Measurements from ENCODE around the gene RHD. TPM values are rescaled to one million over a fixed set of nuclear protein-coding genes. Genes with fewer than 3 reads are reported as not detected.
"Not testable (repeated sequence)": the region's sequence is repeated elsewhere in the genome, so short reads cannot be mapped to it uniquely, and the experiment has no call there.

Gene RHD
- polyA plus RNA-seq, 3 donors from 2014 or later: 0.19 to 0.26 (median 0.21) TPM

- H3K4me1 Mint-ChIP-seq: peaks cover 44 to 61% of the 10 kb centered on the region in 2 donors
- no peaks in the 10 kb centered on the region for H3K9me3 Mint-ChIP-seq
- H3K27me3 Mint-ChIP-seq (ENCODE audit: low read depth in 3 of 3): peaks cover 27 to 39% (median 33%) of the 10 kb centered on the region in 3 donors
- H3K27ac Mint-ChIP-seq: peak overlapping the region; percentile 97 to 100 (median 99)
- DNase-seq: peak in 1 of 3 donors; percentile 47
- peaks cover 26 to 45% (median 30%) of the 10 kb centered on the region in 3 donors for H3K36me3 Mint-ChIP-seq
- peak overlapping the region; percentile 91 to 99 (median 98) for H3K4me3 Mint-ChIP-seq
These were observed 25.7 kb upstream of the RHD start for GRCh38 chr1:25246600-25247023.

- Mint-ChIP-seq H3K9me3 (no peaks in the 10 kb centered on the region), H3K4me1 (peaks cover 42 to 55% of the 10 kb centered on the region in 2 donors), H3K4me3 (peak within 1 kb of the TSS; percentile 91 to 99 (median 98)), H3K27me3 (ENCODE audit: low read depth in 3 of 3) (peaks cover 27 to 39% (median 31%) of the 10 kb centered on the region in 3 donors), H3K36me3 (peaks cover 26 to 44% (median 30%) of the 10 kb centered on the region in 3 donors), H3K27ac (peak within 1 kb of the TSS; percentile 97 to 100 (median 99))
- peak; percentile 99 to 100 (median 100) for DNase-seq
These were observed 25.1 kb upstream of the RHD start, which contains the start of gene RSRP1 for GRCh38 chr1:25247024-25247828. TSS of gene RSRP1 (minus strand) at chr1:25247454. CDS start at chr1:25246963, 491 bp downstream.

GRCh38 chr1:25247829-25248754 is 24.2 kb upstream of the RHD start:
- DNase-seq: no peak
- H3K4me3 Mint-ChIP-seq: peak overlapping the region; percentile 91 to 99 (median 98)
- H3K27me3 Mint-ChIP-seq (ENCODE audit: low read depth in 3 of 3): peaks cover 27 to 37% (median 29%) of the 10 kb centered on the region in 3 donors
- no peaks in the 10 kb centered on the region for H3K9me3 Mint-ChIP-seq
- peaks cover 26 to 36% (median 28%) of the 10 kb centered on the region in 3 donors for H3K36me3 Mint-ChIP-seq
- peak overlapping the region; percentile 67 to 100 (median 98) for H3K27ac Mint-ChIP-seq
- peaks cover 40 to 47% of the 10 kb centered on the region in 2 donors for H3K4me1 Mint-ChIP-seq

DNA sequence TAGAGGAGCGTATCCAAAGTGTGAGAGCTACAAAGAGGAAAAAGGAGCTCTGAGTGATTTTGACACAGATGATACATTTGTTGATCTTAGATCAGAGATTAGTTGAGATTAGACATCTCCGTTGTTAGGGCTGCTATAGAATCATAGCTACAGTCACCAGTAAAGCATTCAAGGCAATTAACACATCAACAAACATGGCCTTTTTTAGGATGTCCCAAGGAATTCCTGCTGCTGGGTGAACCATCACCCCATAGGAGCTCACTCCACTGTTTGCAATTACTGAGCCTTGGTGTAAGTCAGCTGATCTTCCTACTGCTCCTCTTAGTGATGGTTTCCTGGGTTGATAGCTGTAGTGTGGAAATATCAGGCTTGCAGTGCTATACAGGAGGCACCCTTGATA is 18.4 kb upstream of the RHD start:
- H3K4me3 Mint-ChIP-seq: no peak overlapping the region
- DNase-seq: no peak
- no peak overlapping the region for H3K27ac Mint-ChIP-seq
- no peaks in the 10 kb centered on the region for H3K36me3 Mint-ChIP-seq
- H3K9me3 Mint-ChIP-seq: no peaks in the 10 kb centered on the region
- peaks cover 0 to 2% of the 10 kb centered on the region in 2 donors for H3K4me1 Mint-ChIP-seq
- peaks cover 0 to 3% (median 0%) of the 10 kb centered on the region in 3 donors for H3K27me3 Mint-ChIP-seq (ENCODE audit: low read depth in 3 of 3)

DNA sequence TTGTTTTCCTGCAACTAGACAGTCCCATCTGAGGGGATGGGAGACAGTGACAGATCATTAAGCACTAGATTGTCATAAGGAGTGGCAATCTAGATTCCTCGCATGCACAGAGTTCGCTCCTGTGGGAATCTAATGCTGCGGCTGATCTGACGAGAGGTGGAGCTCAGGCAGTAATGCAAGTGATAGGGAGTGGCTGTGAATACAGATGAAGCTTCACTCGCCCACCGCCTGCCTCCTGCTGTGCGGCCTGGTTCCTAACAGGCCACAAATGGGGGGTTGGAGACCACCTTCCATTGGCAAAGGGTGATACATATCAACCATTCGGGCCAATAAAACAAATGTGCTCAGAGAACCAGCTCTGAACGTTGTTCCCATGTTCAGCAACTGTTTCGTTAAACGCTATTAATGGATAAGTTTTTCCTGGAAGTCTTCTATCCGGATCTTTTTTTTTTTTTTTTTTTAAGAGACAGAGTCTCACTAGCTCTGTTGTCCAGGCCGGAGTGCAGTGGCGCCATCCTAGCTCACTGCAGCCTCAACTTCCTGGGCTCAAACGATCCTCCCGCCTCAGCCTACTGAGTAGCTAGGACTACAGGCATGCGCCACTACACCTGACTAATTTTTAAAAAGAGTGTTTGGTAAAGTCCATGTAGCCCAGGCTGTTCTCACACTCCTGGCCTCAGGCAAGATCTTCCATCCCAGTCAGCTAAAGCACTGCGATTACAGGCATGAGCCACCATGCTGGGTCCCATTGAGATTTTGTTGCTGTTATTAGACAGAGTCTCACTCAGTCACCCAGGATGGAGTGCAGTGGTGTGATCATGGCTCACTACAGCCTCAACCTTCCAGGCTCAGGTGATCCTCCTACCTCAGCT is 16.4 kb upstream of the RHD start:
- no peak overlapping the region for H3K27ac Mint-ChIP-seq
- peaks cover 6 to 11% of the 10 kb centered on the region in 2 donors for H3K4me1 Mint-ChIP-seq
- DNase-seq: no peak
- no peaks in the 10 kb centered on the region for H3K27me3 Mint-ChIP-seq (ENCODE audit: low read depth in 3 of 3)
- no peaks in the 10 kb centered on the region for H3K36me3 Mint-ChIP-seq
- no peaks in the 10 kb centered on the region for H3K9me3 Mint-ChIP-seq
- H3K4me3 Mint-ChIP-seq: no peak overlapping the region

DNA sequence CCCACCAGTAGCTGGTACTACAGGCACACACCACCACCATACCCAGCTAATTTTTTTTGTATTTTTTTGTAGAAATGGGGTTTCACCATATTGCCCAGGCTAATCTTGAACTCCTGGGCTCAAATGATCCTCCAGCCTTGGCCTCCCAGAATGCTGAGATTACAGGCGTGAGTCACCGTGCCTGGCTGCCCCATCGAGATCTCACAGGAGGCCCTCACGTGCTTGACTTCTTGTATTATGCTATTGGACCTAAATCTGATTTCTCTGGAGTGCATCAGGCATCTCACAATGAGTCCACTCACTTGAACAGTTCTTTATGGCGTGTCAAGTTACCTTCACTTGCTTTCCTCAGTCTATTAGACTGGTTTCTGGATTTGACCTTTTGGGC is 15.7 kb upstream of the RHD start:
- H3K36me3 Mint-ChIP-seq: no peaks in the 10 kb centered on the region
- H3K9me3 Mint-ChIP-seq: no peaks in the 10 kb centered on the region
- H3K4me3 Mint-ChIP-seq: no peak overlapping the region
- H3K27ac Mint-ChIP-seq: no peak overlapping the region
- H3K27me3 Mint-ChIP-seq (ENCODE audit: low read depth in 3 of 3): no peaks in the 10 kb centered on the region
- no peak for DNase-seq
- H3K4me1 Mint-ChIP-seq: peaks cover 6 to 14% of the 10 kb centered on the region in 2 donors

DNA sequence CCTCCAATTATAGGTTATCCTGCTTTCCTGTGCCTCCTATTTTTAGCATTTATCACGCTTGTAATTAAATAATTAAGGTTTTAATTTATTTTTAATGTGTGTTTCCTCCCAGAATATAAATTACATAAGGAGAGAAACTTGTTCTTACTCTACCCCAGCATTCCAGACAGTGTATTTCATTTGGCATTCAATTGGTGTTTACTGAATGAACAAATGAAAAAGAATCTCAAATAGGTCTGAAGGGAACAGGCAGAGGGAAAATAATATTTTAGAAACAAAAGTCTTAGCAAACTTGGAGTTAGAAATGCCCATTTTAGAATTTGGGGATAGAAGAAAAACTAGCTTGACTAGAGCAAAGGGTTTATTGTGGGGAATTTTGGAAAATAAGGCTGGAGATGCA is 15.1 kb upstream of the RHD start:
- Mint-ChIP-seq H3K4me1 (peaks cover 6 to 16% of the 10 kb centered on the region in 2 donors), H3K36me3 (peaks cover 0 to 2% (median 0%) of the 10 kb centered on the region in 3 donors), H3K4me3 (no peak overlapping the region), H3K27ac (no peak overlapping the region), H3K27me3 (ENCODE audit: low read depth in 3 of 3) (no peaks in the 10 kb centered on the region), H3K9me3 (no peaks in the 10 kb centered on the region)
- no peak for DNase-seq

DNA sequence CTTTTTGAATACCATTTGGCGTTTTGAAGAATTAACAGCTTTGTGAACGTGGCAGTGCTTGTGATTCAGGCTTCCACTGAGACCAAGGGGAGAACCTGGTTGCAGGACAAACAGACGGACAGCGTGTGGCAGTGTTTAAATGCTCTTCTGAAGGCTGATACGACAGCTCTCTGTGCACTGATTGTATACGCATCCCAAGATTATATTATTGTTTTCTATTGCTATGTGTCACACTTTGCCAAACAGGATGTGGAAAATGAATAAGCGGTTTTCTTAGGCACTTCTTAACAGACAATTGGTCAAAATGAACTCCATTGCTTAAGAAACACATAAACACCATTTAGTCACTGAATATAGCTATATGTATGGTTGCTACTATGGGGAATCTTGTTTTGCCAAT is 12.5 kb upstream of the RHD start:
- not testable (repeated sequence) for H3K4me3 Mint-ChIP-seq; H3K9me3 Mint-ChIP-seq; H3K36me3 Mint-ChIP-seq; H3K27me3 Mint-ChIP-seq (ENCODE audit: low read depth in 3 of 3)
- peak in 1 of 3 donors; percentile 15 for DNase-seq
- Mint-ChIP-seq H3K4me1 (peaks cover 13 to 29% of the 10 kb centered on the region in 2 donors), H3K27ac (peak overlapping the region in 2 of 6 donors; percentile 57 to 62)

DNA sequence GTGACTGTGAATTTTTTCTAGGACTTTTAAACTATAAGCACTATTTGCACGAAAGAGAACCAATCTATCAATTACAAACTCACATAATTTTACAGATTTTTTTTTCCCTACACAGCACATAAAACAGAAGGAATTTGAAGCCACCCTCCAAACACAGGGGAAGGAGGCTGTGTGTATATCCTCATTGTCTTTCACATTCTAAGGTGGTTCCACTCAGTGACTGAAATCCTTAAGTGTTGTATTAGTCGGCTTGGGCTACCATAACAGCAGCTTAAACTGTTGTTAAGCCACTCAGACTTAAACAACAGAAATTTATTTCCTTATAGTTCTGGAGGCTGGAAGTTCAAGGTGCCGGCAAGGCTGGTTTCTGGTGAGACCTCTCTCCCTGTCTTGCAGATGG is 12.0 kb upstream of the RHD start:
- H3K9me3 Mint-ChIP-seq, H3K27ac Mint-ChIP-seq: not testable (repeated sequence)
- H3K4me1 Mint-ChIP-seq: peaks cover 11 to 29% of the 10 kb centered on the region in 2 donors

DNA sequence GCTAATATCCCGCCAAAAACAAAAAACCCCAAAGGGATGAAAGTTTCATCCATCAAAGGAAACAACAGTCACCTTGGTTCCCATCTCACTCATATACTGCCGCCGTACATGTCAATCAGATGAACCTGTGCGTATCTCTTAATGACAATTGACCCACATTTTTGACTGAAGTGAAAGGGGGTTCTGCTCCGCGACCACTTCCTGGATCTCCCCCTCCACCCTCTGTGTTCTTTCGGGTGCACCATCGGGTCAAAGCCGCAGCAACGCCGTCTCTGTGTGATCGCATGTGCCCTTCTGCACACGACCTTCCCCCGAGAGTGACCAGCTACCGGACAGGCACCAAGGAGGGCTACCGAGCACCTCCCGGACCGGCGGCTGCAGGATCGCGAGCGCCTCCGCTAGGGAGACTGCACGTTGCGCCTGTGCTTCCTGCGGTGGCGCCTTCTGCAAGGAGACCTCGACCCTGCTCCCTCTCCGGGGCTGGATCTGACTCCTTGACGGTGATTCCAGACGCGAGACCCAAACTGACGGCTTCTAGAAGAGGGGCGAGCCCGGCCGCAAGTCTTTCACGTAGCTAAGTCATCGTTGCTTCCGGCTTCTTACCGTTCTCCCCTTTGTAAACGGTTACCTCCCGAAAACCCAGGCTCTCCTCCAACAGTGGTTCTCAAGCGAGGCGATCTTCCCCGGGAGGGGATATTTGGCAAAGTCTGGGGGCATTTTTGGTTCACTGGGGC is 5.6 kb upstream of the RHD start:
- peak overlapping the region; percentile 90 to 98 (median 91) for H3K4me3 Mint-ChIP-seq
- peaks cover 2 to 12% (median 5%) of the 10 kb centered on the region in 3 donors for H3K27me3 Mint-ChIP-seq (ENCODE audit: low read depth in 3 of 3)
- H3K4me1 Mint-ChIP-seq: peaks cover 24 to 29% of the 10 kb centered on the region in 2 donors
- not testable (repeated sequence) for H3K36me3 Mint-ChIP-seq, H3K9me3 Mint-ChIP-seq
- peak overlapping the region; percentile 92 to 98 (median 94) for H3K27ac Mint-ChIP-seq
- DNase-seq: peak; percentile 31 to 62 (median 43)

More for the DNA sequence above, 12.0 kb upstream of the RHD start:
- not testable (repeated sequence) for H3K36me3 Mint-ChIP-seq; H3K4me3 Mint-ChIP-seq; H3K27me3 Mint-ChIP-seq (ENCODE audit: low read depth in 3 of 3); DNase-seq

GRCh38 chr1:25267288-25268142 is 4.8 kb upstream of the RHD start:
- DNase-seq: peak; percentile 85 to 96 (median 86)
- H3K4me3 Mint-ChIP-seq: peak overlapping the region; percentile 75 to 96 (median 90)
- not testable (repeated sequence) for H3K9me3 Mint-ChIP-seq, H3K36me3 Mint-ChIP-seq
- H3K27ac Mint-ChIP-seq: peak overlapping the region; percentile 88 to 97 (median 92)
- peaks cover 23 to 24% of the 10 kb centered on the region in 2 donors for H3K4me1 Mint-ChIP-seq
- peaks cover 2 to 12% (median 5%) of the 10 kb centered on the region in 3 donors for H3K27me3 Mint-ChIP-seq (ENCODE audit: low read depth in 3 of 3)

All from immature natural killer cell (primary cell).